COLO668 (cell line): Measurements from ENCODE around the gene HOXC4.

Source experiments
- DNase-seq: peaks from one replicate; lab custom pipeline; 2025; ENCODE audit not compliant: unreplicated experiment; lab: John Stamatoyannopoulos, UW

The HOXC4 gene

GRCh38 chr12:54015018-54015931 is 38.4 kb upstream of the HOXC4 start:
- DNase-seq: no peak

- no peak for DNase-seq
Observed at GRCh38 chr12:54016051-54016450, 37.6 kb upstream of the HOXC4 start.

GRCh38 chr12:54016478-54016964 is 37.1 kb upstream of the HOXC4 start:
- DNase-seq: no peak

- peak; percentile 15 for DNase-seq
Observed at GRCh38 chr12:54017027-54017788, 36.4 kb upstream of the HOXC4 start.

GRCh38 chr12:54017878-54018467 is 35.7 kb upstream of the HOXC4 start:
- peak; percentile 39 for DNase-seq

- DNase-seq: no peak
Observed at GRCh38 chr12:54018468-54018984, 35.1 kb upstream of the HOXC4 start.

GRCh38 chr12:54019091-54019811 is 34.4 kb upstream of the HOXC4 start:
- DNase-seq: no peak

- no peak for DNase-seq
Observed at GRCh38 chr12:54019924-54020590, 33.6 kb upstream of the HOXC4 start.

- DNase-seq: no peak
Observed at GRCh38 chr12:54020591-54021405, 32.8 kb upstream of the HOXC4 start.

- DNase-seq: no peak
Observed at GRCh38 chr12:54021432-54022013, 32.1 kb upstream of the HOXC4 start.

GRCh38 chr12:54022960-54023884 is 30.4 kb upstream of the HOXC4 start:
- no peak for DNase-seq

GRCh38 chr12:54024127-54024526 is 29.5 kb upstream of the HOXC4 start:
- DNase-seq: no peak

GRCh38 chr12:54024581-54025305 is 28.9 kb upstream of the HOXC4 start:
- no peak for DNase-seq

GRCh38 chr12:54025499-54026405 is 27.9 kb upstream of the HOXC4 start:
- DNase-seq: no peak

- no peak for DNase-seq
Observed at GRCh38 chr12:54026640-54027441, 26.8 kb upstream of the HOXC4 start.
